Fibroblast of lung (primary cell): Measurements from ENCODE around the gene LYPLA2. TPM values are rescaled to one million over a fixed set of nuclear protein-coding genes. Genes with fewer than 3 reads are reported as not detected.

Experiments used
- DNase-seq, 2 donors: peaks; one replicate each; pipeline versions ENCODE4 v3.0.0 to v3.0.0-alpha.2; 2010; ENCODE audit warnings: low read depth in 2 of 2
- H2AFZ ChIP-seq: 2 replicates; pipeline ENCODE4 v1.5.1; 2012; ENCODE audit warnings: low read length, control low read depth, inconsistent platforms
- H3K27ac ChIP-seq: 2 replicates; pipeline ENCODE4 v1.5.1; 2011; ENCODE audit warnings: low read length, control low read depth; ENCODE audit not compliant: insufficient read depth
- H3K27me3 ChIP-seq: 2 replicates; pipeline ENCODE4 v1.5.1; 2011; ENCODE audit warnings: mild to moderate bottlenecking, low read length; ENCODE audit not compliant: control insufficient read depth, insufficient read depth
- H3K36me3 ChIP-seq: 2 replicates; pipeline ENCODE4 v1.5.1; 2011; ENCODE audit warnings: low read length; ENCODE audit not compliant: control insufficient read depth, insufficient read depth
- H3K4me1 ChIP-seq: 2 replicates; pipeline ENCODE4 v1.5.1; 2011; ENCODE audit warnings: low read length; ENCODE audit not compliant: control insufficient read depth, insufficient read depth; ENCODE audit errors: extremely low read depth
- H3K4me2 ChIP-seq: 2 replicates; pipeline ENCODE4 v1.5.1; 2011; ENCODE audit warnings: low read length, control low read depth; ENCODE audit not compliant: insufficient read depth; ENCODE audit errors: extremely low read depth
- H3K4me3 ChIP-seq, 4 experiments: fragments of 200-600 bp in 1 of 4; sonication (generic) in 1 of 4; replicated peaks in 1 of 4; 2 replicates each; pipeline ENCODE4 v1.5.1; 2011 to 2016; ENCODE audit warnings: low read length in 4 of 4, low read depth in 3 of 4, mild to moderate bottlenecking in 3 of 4, control low read depth in 2 of 4, inconsistent platforms in 1 of 4, mixed read lengths in 1 of 4; ENCODE audit not compliant: insufficient read depth in 1 of 4; ENCODE audit errors: control extremely low read depth in 1 of 4
- H3K79me2 ChIP-seq: 2 replicates; pipeline ENCODE4 v1.5.1; 2012; ENCODE audit warnings: mild to moderate bottlenecking, low read length, inconsistent platforms; ENCODE audit not compliant: control insufficient read depth, insufficient read depth
- H3K9ac ChIP-seq: 2 replicates; pipeline ENCODE4 v1.5.1; 2011; ENCODE audit warnings: mild to moderate bottlenecking, low read length, control low read depth; ENCODE audit not compliant: insufficient read depth
- H3K9me3 ChIP-seq: 2 replicates; pipeline ENCODE4 v1.5.1; 2012; ENCODE audit warnings: low read depth, low read length; ENCODE audit not compliant: control insufficient read depth, insufficient read depth
- H4K20me1 ChIP-seq: 2 replicates; pipeline ENCODE4 v1.5.1; 2011; ENCODE audit warnings: low read length; ENCODE audit not compliant: control insufficient read depth, insufficient read depth; ENCODE audit errors: extremely low read depth
- CTCF ChIP-seq, 2 donors: IDR thresholded peaks in 1 of 2; conservative IDR thresholded peaks in 1 of 2; 1 replicate in 1 of 2; 2 replicates in 1 of 2; pipeline ENCODE4 v1.5.1; 2011 to 2012; ENCODE audit warnings: low read length in 2 of 2, control low read depth in 1 of 2, inconsistent platforms in 1 of 2, low read depth in 1 of 2, mild to moderate bottlenecking in 1 of 2
- EZH2 ChIP-seq: IDR thresholded peaks from 2 replicates; pipeline ENCODE4 v1.5.1; 2012; ENCODE audit warnings: low read length, control low read depth, mild to moderate bottlenecking; ENCODE audit errors: missing control alignments
- polyA plus RNA-seq, 2 donors: library from polyadenylated mRNA; depleted of rRNA in 1 of 2; stranded (reverse) in 1 of 2; unstranded in 1 of 2; fragments of >200 nt; gene quantifications; 2 replicates each; pipeline ENCODE4 v1.2.1, GENCODE V29; 2011 to 2012; ENCODE audit warnings: missing spikeins in 1 of 2
- total RNA-seq: library from RNA; depleted of rRNA; stranded (reverse); fragments of >200 nt; gene quantifications from 2 replicates; pipeline ENCODE4 v1.2.1, GENCODE V29; 2014

Gene LYPLA2
- total and polyA plus RNA-seq, 2 donors (not counting 1 experiment from before 2014, with no cell fraction given), result 20.4 to 29.2 TPM

- TF ChIP-seq CTCF (conservative IDR thresholded peaks at IDR 0.05 in 1 of 2, IDR thresholded peaks at IDR 0.05 in 1 of 2; ENCODE audit: low read depth in 1 of 2, low read length in 2 of 2), result no peak
- no peak for TF ChIP-seq EZH2
- Histone ChIP-seq H3K4me1 (peaks cover 8% of the 10 kb centered on the region), H3K9ac (no peak overlapping the region), H3K4me3 (no peak overlapping the region), H2AFZ (no peak overlapping the region), H3K4me2 (no peak overlapping the region), H3K27ac (no peak overlapping the region), H4K20me1 (no peaks in the 10 kb centered on the region), H3K36me3 (peaks cover 39% of the 10 kb centered on the region), H3K9me3 (no peaks in the 10 kb centered on the region), H3K27me3 (no peaks in the 10 kb centered on the region), H3K79me2 (peaks cover 6% of the 10 kb centered on the region)
- DNase-seq, result peak; percentile 42 to 57
These were observed 34.3 kb upstream of the LYPLA2 start for GRCh38 chr1:23756676-23757075.

GRCh38 chr1:23757812-23758211 is 33.1 kb upstream of the LYPLA2 start:
- Histone ChIP-seq H3K27me3 (no peaks in the 10 kb centered on the region), H3K4me3 (no peak overlapping the region), H2AFZ (no peak overlapping the region), H3K9ac (no peak overlapping the region), H3K4me2 (no peak overlapping the region), H3K27ac (no peak overlapping the region), H3K36me3 (peaks cover 35% of the 10 kb centered on the region), H4K20me1 (no peaks in the 10 kb centered on the region), H3K4me1 (peaks cover 8% of the 10 kb centered on the region), H3K9me3 (no peaks in the 10 kb centered on the region), H3K79me2 (peaks cover 4% of the 10 kb centered on the region)
- TF ChIP-seq CTCF (conservative IDR thresholded peaks at IDR 0.05 in 1 of 2, IDR thresholded peaks at IDR 0.05 in 1 of 2; ENCODE audit: low read depth in 1 of 2, low read length in 2 of 2) (no peak), EZH2 (no peak)
- DNase-seq, result no peak

- H3K9ac ChIP-seq, result no peak overlapping the region
- no peak overlapping the region for H3K27ac ChIP-seq
- no peaks in the 10 kb centered on the region for H3K27me3 ChIP-seq
- H3K79me2 ChIP-seq, result peaks cover 3% of the 10 kb centered on the region
- H3K4me2 ChIP-seq, result no peak overlapping the region
- no peaks in the 10 kb centered on the region for H3K9me3 ChIP-seq
- H3K4me3 ChIP-seq, result no peak overlapping the region
- H2AFZ ChIP-seq, result no peak overlapping the region
- no peak for TF ChIP-seq EZH2
- H4K20me1 ChIP-seq, result peaks cover 3% of the 10 kb centered on the region
- H3K4me1 ChIP-seq, result peaks cover 8% of the 10 kb centered on the region
- DNase-seq, result peak; percentile 31 to 54
- H3K36me3 ChIP-seq, result peaks cover 31% of the 10 kb centered on the region
These were observed 31.7 kb upstream of the LYPLA2 start for GRCh38 chr1:23759277-23759676.
